ENCODE results near the gene SIPA1L3.

DNA sequence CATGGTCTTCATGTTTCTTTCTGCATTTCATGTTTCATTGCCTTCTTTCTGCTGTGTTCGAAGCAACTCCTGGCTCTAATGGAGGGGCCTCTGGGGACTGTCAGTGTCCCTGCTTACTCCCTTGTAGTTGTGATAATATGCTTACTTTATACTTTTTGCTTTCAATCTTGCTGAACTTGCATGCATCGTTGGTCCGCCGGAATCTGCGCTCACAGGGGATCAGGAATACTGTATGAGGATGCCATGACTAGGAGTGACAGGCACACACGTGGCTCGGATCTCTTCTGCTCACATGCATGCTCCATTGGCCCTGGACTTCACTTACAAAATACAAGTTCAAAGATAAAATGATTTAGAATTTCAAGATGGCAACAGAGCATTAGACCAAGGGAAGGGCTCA, 108.8 kb downstream of the SIPA1L3 start:
- TF ChIP-seq, protein P1, sequence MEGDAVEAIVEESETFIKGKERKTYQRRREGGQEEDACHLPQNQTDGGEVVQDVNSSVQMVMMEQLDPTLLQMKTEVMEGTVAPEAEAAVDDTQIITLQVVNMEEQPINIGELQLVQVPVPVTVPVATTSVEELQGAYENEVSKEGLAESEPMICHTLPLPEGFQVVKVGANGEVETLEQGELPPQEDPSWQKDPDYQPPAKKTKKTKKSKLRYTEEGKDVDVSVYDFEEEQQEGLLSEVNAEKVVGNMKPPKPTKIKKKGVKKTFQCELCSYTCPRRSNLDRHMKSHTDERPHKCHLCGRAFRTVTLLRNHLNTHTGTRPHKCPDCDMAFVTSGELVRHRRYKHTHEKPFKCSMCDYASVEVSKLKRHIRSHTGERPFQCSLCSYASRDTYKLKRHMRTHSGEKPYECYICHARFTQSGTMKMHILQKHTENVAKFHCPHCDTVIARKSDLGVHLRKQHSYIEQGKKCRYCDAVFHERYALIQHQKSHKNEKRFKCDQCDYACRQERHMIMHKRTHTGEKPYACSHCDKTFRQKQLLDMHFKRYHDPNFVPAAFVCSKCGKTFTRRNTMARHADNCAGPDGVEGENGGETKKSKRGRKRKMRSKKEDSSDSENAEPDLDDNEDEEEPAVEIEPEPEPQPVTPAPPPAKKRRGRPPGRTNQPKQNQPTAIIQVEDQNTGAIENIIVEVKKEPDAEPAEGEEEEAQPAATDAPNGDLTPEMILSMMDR (conservative IDR thresholded peaks at IDR 0.05 in 1 of 2, IDR thresholded peaks at IDR 0.05 in 1 of 2; ENCODE audit: extremely low read depth in 1 of 2, insufficient read depth in 1 of 2, low read depth in 1 of 2, low read length in 2 of 2) = no peak
- no peak for TF ChIP-seq EZH2 (IDR thresholded peaks at IDR 0.05; ENCODE audit: borderline replicate concordance, low read length)

Data from mammary epithelial cell (primary cell).